Chondrocyte (in vitro differentiated cells): ENCODE measurements around the gene MSS51. TPM values are rescaled to one million over a fixed set of nuclear protein-coding genes. Genes with fewer than 3 reads are reported as not detected.

Experiments used
- DNase-seq: peaks from one replicate; pipeline ENCODE4 v3.0.0; 2021; ENCODE audit warnings: mixed read lengths, low spot score
- H3K27ac Mint-ChIP-seq: one replicate; pipeline ENCODE4 v1.8.0; 2021; ENCODE audit warnings: mild to moderate bottlenecking, moderate library complexity, mixed read lengths; ENCODE audit not compliant: unreplicated experiment
- H3K27me3 Mint-ChIP-seq: 2 replicates; pipeline ENCODE4 v1.8.0; 2021; ENCODE audit warnings: low read depth, mixed read lengths
- H3K36me3 Mint-ChIP-seq: 2 replicates; pipeline ENCODE4 v1.8.0; 2021; ENCODE audit warnings: low read depth, mixed read lengths
- H3K4me1 Mint-ChIP-seq: 2 replicates; pipeline ENCODE4 v1.8.0; 2021; ENCODE audit warnings: low read depth, mild to moderate bottlenecking, mixed read lengths
- H3K4me3 Mint-ChIP-seq: one replicate; pipeline ENCODE4 v1.8.0; 2021; ENCODE audit warnings: mild to moderate bottlenecking, moderate library complexity, mixed read lengths; ENCODE audit not compliant: unreplicated experiment
- H3K9me3 Mint-ChIP-seq: 2 replicates; pipeline ENCODE4 v1.8.0; 2021; ENCODE audit warnings: low read depth, mixed read lengths
- total RNA-seq: library from RNA; stranded (reverse); gene quantifications from 3 replicates; pipeline ENCODE4 v1.2.1, GENCODE V29; 2021
- TF ChIP-seq, protein P1 (sequence below): fragments of 200-600 bp; sonication (generic); IDR thresholded peaks from 2 replicates; pipeline ENCODE4 v1.5.0; 2021; ENCODE audit warnings: antibody characterized with exemption, mild to moderate bottlenecking, moderate library complexity

The MSS51 gene
- total RNA-seq, 1 donor from 2014 or later: 1.4 TPM

DNA sequence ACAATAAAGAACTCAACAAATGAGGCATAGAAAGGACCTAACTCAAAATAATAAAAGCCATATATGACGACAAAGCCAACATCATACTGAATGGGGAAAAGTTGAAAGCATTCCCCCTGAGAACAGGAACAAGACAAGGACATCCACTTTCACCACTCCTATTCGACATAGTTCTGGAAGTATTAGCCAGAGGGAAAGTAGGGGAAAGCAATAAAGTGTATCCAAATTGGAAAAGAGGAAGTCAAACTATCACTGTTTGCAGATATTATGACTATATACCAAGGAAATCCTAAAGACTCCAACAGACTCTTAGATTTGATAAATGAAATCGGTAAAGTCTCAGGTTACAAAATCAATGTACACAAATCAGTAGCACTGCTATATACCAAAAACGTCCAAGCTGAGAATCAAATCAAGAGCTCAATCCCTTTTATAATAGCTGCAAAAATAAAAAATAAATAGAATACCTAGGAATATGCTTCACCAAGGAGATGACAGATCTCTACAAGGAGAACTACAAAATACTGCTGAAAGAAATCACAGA, 24.3 kb downstream of the MSS51 start:
- Mint-ChIP-seq H3K4me3 (no peak overlapping the region), H3K4me1 (peaks cover 43% of the 10 kb centered on the region), H3K9me3 (no peaks in the 10 kb centered on the region), H3K27ac (no peak overlapping the region), H3K36me3 (peaks cover 10% of the 10 kb centered on the region), H3K27me3 (no peaks in the 10 kb centered on the region)
- TF ChIP-seq, protein P1, sequence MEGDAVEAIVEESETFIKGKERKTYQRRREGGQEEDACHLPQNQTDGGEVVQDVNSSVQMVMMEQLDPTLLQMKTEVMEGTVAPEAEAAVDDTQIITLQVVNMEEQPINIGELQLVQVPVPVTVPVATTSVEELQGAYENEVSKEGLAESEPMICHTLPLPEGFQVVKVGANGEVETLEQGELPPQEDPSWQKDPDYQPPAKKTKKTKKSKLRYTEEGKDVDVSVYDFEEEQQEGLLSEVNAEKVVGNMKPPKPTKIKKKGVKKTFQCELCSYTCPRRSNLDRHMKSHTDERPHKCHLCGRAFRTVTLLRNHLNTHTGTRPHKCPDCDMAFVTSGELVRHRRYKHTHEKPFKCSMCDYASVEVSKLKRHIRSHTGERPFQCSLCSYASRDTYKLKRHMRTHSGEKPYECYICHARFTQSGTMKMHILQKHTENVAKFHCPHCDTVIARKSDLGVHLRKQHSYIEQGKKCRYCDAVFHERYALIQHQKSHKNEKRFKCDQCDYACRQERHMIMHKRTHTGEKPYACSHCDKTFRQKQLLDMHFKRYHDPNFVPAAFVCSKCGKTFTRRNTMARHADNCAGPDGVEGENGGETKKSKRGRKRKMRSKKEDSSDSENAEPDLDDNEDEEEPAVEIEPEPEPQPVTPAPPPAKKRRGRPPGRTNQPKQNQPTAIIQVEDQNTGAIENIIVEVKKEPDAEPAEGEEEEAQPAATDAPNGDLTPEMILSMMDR: no peak
- no peak for DNase-seq

DNA sequence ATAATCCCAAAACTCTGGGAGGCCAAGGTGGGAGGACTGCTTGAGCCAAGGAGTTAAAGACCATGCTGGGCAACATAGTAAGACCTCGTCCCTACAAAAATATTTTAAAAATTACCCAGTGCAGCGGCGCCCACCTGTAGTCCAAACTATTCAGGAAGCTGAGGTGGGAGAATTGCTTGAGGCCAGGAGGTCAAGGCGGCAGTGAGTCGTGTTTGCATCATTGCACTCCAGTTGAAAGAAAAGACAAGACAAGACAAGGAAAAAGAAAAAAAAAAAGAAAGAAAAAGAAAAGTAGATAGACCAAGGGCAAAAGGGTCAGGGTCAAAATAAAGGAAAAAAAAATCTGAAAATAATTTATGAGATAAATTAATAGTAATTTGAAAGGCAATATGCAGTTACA, 25.3 kb downstream of the MSS51 start:
- Mint-ChIP-seq H3K4me1 (peaks cover 40% of the 10 kb centered on the region), H3K9me3 (no peaks in the 10 kb centered on the region), H3K27ac (peak overlapping the region; percentile 36), H3K4me3 (no peak overlapping the region), H3K27me3 (no peaks in the 10 kb centered on the region), H3K36me3 (peaks cover 10% of the 10 kb centered on the region)
- no peak for DNase-seq
- TF ChIP-seq, protein P1: no peak

DNA sequence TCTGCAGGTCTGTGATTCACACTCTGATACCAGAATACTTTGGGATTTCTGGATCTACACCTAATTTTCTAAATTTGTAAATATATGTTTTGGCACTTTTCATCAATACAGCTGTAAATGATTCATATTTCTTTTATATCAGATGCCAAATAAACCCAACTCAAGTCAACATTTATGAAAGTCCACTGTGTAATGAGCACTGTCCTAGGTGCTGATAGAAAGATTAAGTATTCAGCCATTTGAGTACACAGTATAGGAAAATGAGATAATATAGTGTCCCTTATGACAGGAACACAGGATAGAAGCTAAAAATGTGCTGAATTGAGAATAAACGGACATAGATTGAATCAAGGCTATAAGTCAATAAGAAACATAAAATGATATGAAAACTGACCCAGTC, 25.9 kb downstream of the MSS51 start:
- Mint-ChIP-seq H3K4me1 (peaks cover 35% of the 10 kb centered on the region), H3K27me3 (no peaks in the 10 kb centered on the region), H3K36me3 (peaks cover 10% of the 10 kb centered on the region), H3K27ac (no peak overlapping the region), H3K9me3 (no peaks in the 10 kb centered on the region), H3K4me3 (no peak overlapping the region)
- TF ChIP-seq, protein P1: no peak
- DNase-seq: no peak

DNA sequence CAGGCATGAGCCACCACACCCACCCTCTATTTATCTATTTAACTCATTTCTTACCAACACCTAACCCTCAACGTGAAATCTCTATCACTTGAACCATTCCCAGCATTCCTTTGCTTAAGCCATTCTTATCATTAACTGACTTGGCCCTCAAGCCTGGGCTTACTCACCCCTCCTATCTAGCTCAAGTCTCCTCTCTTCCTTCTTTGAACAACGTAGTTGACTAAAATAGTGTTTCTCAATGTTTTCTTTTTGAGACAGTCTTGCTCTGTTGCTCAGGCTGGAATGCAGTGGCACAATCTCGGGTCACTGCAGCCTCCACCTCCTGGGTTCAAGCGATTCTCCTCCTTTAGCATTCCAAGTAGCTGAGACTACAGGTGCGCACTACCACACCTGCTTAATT, 26.5 kb downstream of the MSS51 start:
- Mint-ChIP-seq H3K27ac (peak overlapping the region; percentile 25), H3K36me3 (peaks cover 10% of the 10 kb centered on the region), H3K4me3 (no peak overlapping the region), H3K27me3 (no peaks in the 10 kb centered on the region), H3K4me1 (peaks cover 30% of the 10 kb centered on the region), H3K9me3 (no peaks in the 10 kb centered on the region)
- TF ChIP-seq, protein P1: no peak
- DNase-seq: no peak

DNA sequence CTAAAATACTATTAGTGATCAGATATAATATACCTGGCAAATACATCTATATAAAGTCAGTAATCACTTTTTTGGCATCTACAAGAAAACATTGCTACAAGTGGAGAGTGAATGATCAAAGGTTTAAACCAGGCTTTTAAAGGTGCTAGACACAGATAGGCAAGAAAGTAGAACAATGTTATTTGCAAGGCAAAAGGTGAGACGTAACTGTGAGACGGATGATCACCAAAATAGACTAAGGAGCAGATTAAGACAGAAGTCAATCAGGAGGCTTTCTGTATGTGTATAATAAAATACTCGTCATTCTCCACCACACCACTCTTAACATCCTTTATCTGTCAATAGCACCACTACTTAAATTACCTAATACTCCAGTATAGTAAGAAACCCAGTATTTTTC, 27.8 kb downstream of the MSS51 start:
- TF ChIP-seq, protein P1: no peak

More for the DNA sequence above, 27.8 kb downstream of the MSS51 start:
- no peak overlapping the region for H3K27ac Mint-ChIP-seq
- no peak for DNase-seq
- H3K4me3 Mint-ChIP-seq: no peak overlapping the region
- H3K36me3 Mint-ChIP-seq: peaks cover 10% of the 10 kb centered on the region
- H3K4me1 Mint-ChIP-seq: peaks cover 30% of the 10 kb centered on the region
- no peaks in the 10 kb centered on the region for H3K27me3 Mint-ChIP-seq
- no peaks in the 10 kb centered on the region for H3K9me3 Mint-ChIP-seq
